Measurements from ENCODE around the gene IKZF5. TPM values are rescaled to one million over a fixed set of nuclear protein-coding genes. Genes with fewer than 3 reads are reported as not detected.

Gene IKZF5
- total RNA-seq, 1 experiment from 2014 or later: 10.4 TPM

- POLR2A ChIA-PET: no interaction called here
- H3K9me3 Mint-ChIP-seq (ENCODE audit: unreplicated experiment): peaks cover 39% of the 10 kb centered on the region
Observed at GRCh38 chr10:122966879-122967278, 41.7 kb downstream of the IKZF5 start.

GRCh38 chr10:122962405-122962804 lies 46.2 kb downstream of the IKZF5 start:
- Mint-ChIP-seq H3K9me3 (ENCODE audit: unreplicated experiment) (peaks cover 18% of the 10 kb centered on the region), H3K36me3 (ENCODE audit: insufficient read depth, unreplicated experiment) (peaks cover 6% of the 10 kb centered on the region), H3K4me3 (ENCODE audit: unreplicated experiment) (no peak overlapping the region), H3K27ac (ENCODE audit: unreplicated experiment) (no peak overlapping the region), H3K4me1 (ENCODE audit: low read depth, unreplicated experiment) (peaks cover 1% of the 10 kb centered on the region), H3K27me3 (ENCODE audit: insufficient read depth, unreplicated experiment) (no peaks in the 10 kb centered on the region)
- no TSS peak for BruUV-seq (replicated peaks)
- H3K4me1 ChIP-seq: peaks cover 4% of the 10 kb centered on the region; the same call in 1 of the 2 replicates
- intact Hi-C loops (cut with micrococcal nuclease; ENCODE audit: unreplicated experiment): no loop called here
- H3K27me3 ChIP-seq (replicated peaks; ENCODE audit: control insufficient read depth, insufficient read depth, low read length): no peaks in the 10 kb centered on the region
- CTCF ChIA-PET: no interaction called here
- peaks cover 3% of the 10 kb centered on the region for H3K36me3 ChIP-seq (ENCODE audit: control insufficient read depth, insufficient read depth, low read length)
- no peak for DNase-seq
- H3K9me3 ChIP-seq: no peaks in the 10 kb centered on the region
- POLR2A ChIA-PET: no interaction called here
- TF ChIP-seq, protein P1, sequence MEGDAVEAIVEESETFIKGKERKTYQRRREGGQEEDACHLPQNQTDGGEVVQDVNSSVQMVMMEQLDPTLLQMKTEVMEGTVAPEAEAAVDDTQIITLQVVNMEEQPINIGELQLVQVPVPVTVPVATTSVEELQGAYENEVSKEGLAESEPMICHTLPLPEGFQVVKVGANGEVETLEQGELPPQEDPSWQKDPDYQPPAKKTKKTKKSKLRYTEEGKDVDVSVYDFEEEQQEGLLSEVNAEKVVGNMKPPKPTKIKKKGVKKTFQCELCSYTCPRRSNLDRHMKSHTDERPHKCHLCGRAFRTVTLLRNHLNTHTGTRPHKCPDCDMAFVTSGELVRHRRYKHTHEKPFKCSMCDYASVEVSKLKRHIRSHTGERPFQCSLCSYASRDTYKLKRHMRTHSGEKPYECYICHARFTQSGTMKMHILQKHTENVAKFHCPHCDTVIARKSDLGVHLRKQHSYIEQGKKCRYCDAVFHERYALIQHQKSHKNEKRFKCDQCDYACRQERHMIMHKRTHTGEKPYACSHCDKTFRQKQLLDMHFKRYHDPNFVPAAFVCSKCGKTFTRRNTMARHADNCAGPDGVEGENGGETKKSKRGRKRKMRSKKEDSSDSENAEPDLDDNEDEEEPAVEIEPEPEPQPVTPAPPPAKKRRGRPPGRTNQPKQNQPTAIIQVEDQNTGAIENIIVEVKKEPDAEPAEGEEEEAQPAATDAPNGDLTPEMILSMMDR (IDR thresholded peaks at IDR 0.05; ENCODE audit: insufficient read depth in 1 of 2, low read depth in 1 of 2, low read length in 1 of 2, severe bottlenecking in 1 of 2, unreplicated experiment in 1 of 2): no peak
- no peak overlapping the region for H3K4me3 ChIP-seq (ENCODE audit: low read depth, low read length)

More at GRCh38 chr10:122966879-122967278, 41.7 kb downstream of the IKZF5 start:
- H3K27ac Mint-ChIP-seq (ENCODE audit: unreplicated experiment): no peak overlapping the region
- Histone ChIP-seq H3K27me3 (replicated peaks; ENCODE audit: control insufficient read depth, insufficient read depth, low read length) (no peaks in the 10 kb centered on the region), H3K9me3 (0 out of 2 replicates have a peak, but pooled peaks cover 10% of the 10 kb centered on the region), H3K4me1 (no peaks in the 10 kb centered on the region), H3K4me3 (ENCODE audit: low read depth, low read length) (no peak overlapping the region), H3K36me3 (ENCODE audit: control insufficient read depth, insufficient read depth, low read length) (peaks cover 3% of the 10 kb centered on the region; the same call in 1 of the 2 replicates)
- no peak for DNase-seq
- H3K36me3 Mint-ChIP-seq (ENCODE audit: insufficient read depth, unreplicated experiment): peaks cover 6% of the 10 kb centered on the region
- CTCF ChIA-PET: no interaction called here
- TF ChIP-seq, protein P1 (IDR thresholded peaks at IDR 0.05; ENCODE audit: insufficient read depth in 1 of 2, low read depth in 1 of 2, low read length in 1 of 2, severe bottlenecking in 1 of 2, unreplicated experiment in 1 of 2): no peak
- no peak overlapping the region for H3K4me3 Mint-ChIP-seq (ENCODE audit: unreplicated experiment)
- intact Hi-C loops (cut with micrococcal nuclease; ENCODE audit: unreplicated experiment): no loop called here
- no peaks in the 10 kb centered on the region for H3K4me1 Mint-ChIP-seq (ENCODE audit: low read depth, unreplicated experiment)
- no TSS peak for BruUV-seq (replicated peaks)
- H3K27me3 Mint-ChIP-seq (ENCODE audit: insufficient read depth, unreplicated experiment): no peaks in the 10 kb centered on the region

- intact Hi-C loops (cut with micrococcal nuclease; ENCODE audit: unreplicated experiment): loop anchor here (10.0 kb wide), 1 partner anchor 83 kb away; the partner anchor contains the start of gene FAM24B
- peak in 1 of 2 experiments; percentile 10 for DNase-seq
- H3K4me1 Mint-ChIP-seq (ENCODE audit: low read depth, unreplicated experiment): peaks cover 20% of the 10 kb centered on the region
- no peaks in the 10 kb centered on the region; the same call in none of the 2 replicates for H3K36me3 ChIP-seq (ENCODE audit: control insufficient read depth, insufficient read depth, low read length)
- H3K4me3 Mint-ChIP-seq (ENCODE audit: unreplicated experiment): no peak overlapping the region
- H3K9me3 ChIP-seq: no peaks in the 10 kb centered on the region
- no peaks in the 10 kb centered on the region for H3K9me3 Mint-ChIP-seq (ENCODE audit: unreplicated experiment)
- H3K4me1 ChIP-seq: peaks cover 25% of the 10 kb centered on the region
- H3K36me3 Mint-ChIP-seq (ENCODE audit: insufficient read depth, unreplicated experiment): peaks cover 10% of the 10 kb centered on the region
- BruUV-seq (replicated peaks): no TSS peak
- POLR2A ChIA-PET: no interaction called here
- H3K4me3 ChIP-seq (ENCODE audit: low read depth, low read length): no peak overlapping the region
- H3K27me3 ChIP-seq (replicated peaks; ENCODE audit: control insufficient read depth, insufficient read depth, low read length): no peaks in the 10 kb centered on the region
- TF ChIP-seq, protein P1 (IDR thresholded peaks at IDR 0.05; ENCODE audit: insufficient read depth in 1 of 2, low read depth in 1 of 2, low read length in 1 of 2, severe bottlenecking in 1 of 2, unreplicated experiment in 1 of 2): no peak
- CTCF ChIA-PET: interaction anchor here (0.6 to 0.9 kb wide), 2 partner anchors 22 to 49 kb away, joined by 3 read pairs; partner anchors contain the start of gene PSTK
- no peaks in the 10 kb centered on the region for H3K27me3 Mint-ChIP-seq (ENCODE audit: insufficient read depth, unreplicated experiment)
- H3K27ac Mint-ChIP-seq (ENCODE audit: unreplicated experiment): no peak overlapping the region
Observed at GRCh38 chr10:122957474-122957873, 51.1 kb downstream of the IKZF5 start.
